ENCODE measurements around the gene HP1BP3.

The HP1BP3 gene

GRCh38 chr1:20706841-20707240 lies 80.3 kb downstream of the HP1BP3 start:
- Histone ChIP-seq H3K4me1 (ENCODE audit: control extremely low read depth in 1 of 4, control insufficient read depth in 4 of 4, insufficient read depth in 4 of 4, low read length in 3 of 4) (no peaks in the 10 kb centered on the region), H3K9me3 (ENCODE audit: control extremely low read depth in 1 of 5, control insufficient read depth in 4 of 5, insufficient read depth in 2 of 5, low read depth in 1 of 5, low read length in 4 of 5) (no peaks in the 10 kb centered on the region), H3K36me3 (ENCODE audit: control insufficient read depth in 4 of 4, insufficient read depth in 4 of 4, low read length in 3 of 4) (no peaks in the 10 kb centered on the region), H3K27ac (ENCODE audit: insufficient read depth in 1 of 2, low read depth in 1 of 2, low read length in 2 of 2, poor library complexity in 1 of 2, severe bottlenecking in 2 of 2) (no peak overlapping the region), H3K27me3 (replicated peaks in 2 of 5; ENCODE audit: control insufficient read depth in 4 of 5, insufficient read depth in 5 of 5, low read length in 4 of 5) (no peaks in the 10 kb centered on the region), H3K4me3 (ENCODE audit: control insufficient read depth in 1 of 7, extremely low read depth in 1 of 7, insufficient read depth in 4 of 7, low read depth in 2 of 7, low read length in 6 of 7) (no peak overlapping the region)
- CTCF ChIA-PET = interaction anchor here (0.7 to 1.4 kb wide), 4 partner anchors 14 to 477 kb away, joined by 3 to 5 read pairs (median 3); no protein-coding TSS in a partner anchor
- DNase-seq = no peak
- POLR2A ChIA-PET = no interaction called here
- 2% methylated on average over 3 of the region's 5 CpGs for WGBS (ENCODE audit: insufficient coverage)

GRCh38 chr1:20705203-20705755 lies 81.8 kb downstream of the HP1BP3 start:
- CTCF ChIA-PET = interaction anchor here (1.6 kb wide), 1 partner anchor 10 kb away, joined by 5 read pairs; no protein-coding TSS in a partner anchor
- Histone ChIP-seq H3K27ac (ENCODE audit: insufficient read depth in 1 of 2, low read depth in 1 of 2, low read length in 2 of 2, poor library complexity in 1 of 2, severe bottlenecking in 2 of 2) (no peak overlapping the region), H3K4me3 (ENCODE audit: control insufficient read depth in 1 of 7, extremely low read depth in 1 of 7, insufficient read depth in 4 of 7, low read depth in 2 of 7, low read length in 6 of 7) (no peak overlapping the region), H3K9me3 (ENCODE audit: control extremely low read depth in 1 of 5, control insufficient read depth in 4 of 5, insufficient read depth in 2 of 5, low read depth in 1 of 5, low read length in 4 of 5) (no peaks in the 10 kb centered on the region), H3K27me3 (replicated peaks in 2 of 5; ENCODE audit: control insufficient read depth in 4 of 5, insufficient read depth in 5 of 5, low read length in 4 of 5) (no peaks in the 10 kb centered on the region), H3K36me3 (ENCODE audit: control insufficient read depth in 4 of 4, insufficient read depth in 4 of 4, low read length in 3 of 4) (no peaks in the 10 kb centered on the region), H3K4me1 (ENCODE audit: control extremely low read depth in 1 of 4, control insufficient read depth in 4 of 4, insufficient read depth in 4 of 4, low read length in 3 of 4) (no peaks in the 10 kb centered on the region)
- no peak for DNase-seq
- POLR2A ChIA-PET = no interaction called here
- 86% methylated on average over 14 of the region's 15 CpGs for WGBS (ENCODE audit: insufficient coverage)

GRCh38 chr1:20704390-20705202 lies 82.5 kb downstream of the HP1BP3 start:
- 96% methylated on average over 38 of the region's 41 CpGs for WGBS (ENCODE audit: insufficient coverage)
- Histone ChIP-seq H3K9me3 (ENCODE audit: control extremely low read depth in 1 of 5, control insufficient read depth in 4 of 5, insufficient read depth in 2 of 5, low read depth in 1 of 5, low read length in 4 of 5) (no peaks in the 10 kb centered on the region), H3K4me3 (ENCODE audit: control insufficient read depth in 1 of 7, extremely low read depth in 1 of 7, insufficient read depth in 4 of 7, low read depth in 2 of 7, low read length in 6 of 7) (no peak overlapping the region), H3K36me3 (ENCODE audit: control insufficient read depth in 4 of 4, insufficient read depth in 4 of 4, low read length in 3 of 4) (no peaks in the 10 kb centered on the region), H3K27me3 (replicated peaks in 2 of 5; ENCODE audit: control insufficient read depth in 4 of 5, insufficient read depth in 5 of 5, low read length in 4 of 5) (no peaks in the 10 kb centered on the region), H3K4me1 (ENCODE audit: control extremely low read depth in 1 of 4, control insufficient read depth in 4 of 4, insufficient read depth in 4 of 4, low read length in 3 of 4) (no peaks in the 10 kb centered on the region), H3K27ac (ENCODE audit: insufficient read depth in 1 of 2, low read depth in 1 of 2, low read length in 2 of 2, poor library complexity in 1 of 2, severe bottlenecking in 2 of 2) (no peak overlapping the region)
- ChIA-PET POLR2A (no interaction called here), CTCF (interaction anchor here (1.0 to 1.6 kb wide), 2 partner anchors 10 to 11 kb away, joined by 3 to 5 read pairs; no protein-coding TSS in a partner anchor)
- no peak for DNase-seq

- H3K4me1 ChIP-seq (ENCODE audit: control extremely low read depth in 1 of 4, control insufficient read depth in 4 of 4, insufficient read depth in 4 of 4, low read length in 3 of 4) = no peaks in the 10 kb centered on the region
- CTCF ChIA-PET = no interaction called here
- WGBS (ENCODE audit: insufficient coverage) = 50% methylated on average over 2 of the region's 4 CpGs
Measured at GRCh38 chr1:20703124-20703756, 83.9 kb downstream of the HP1BP3 start.

GRCh38 chr1:20702416-20702815 lies 84.7 kb downstream of the HP1BP3 start:
- 100% methylated on average over 1 of the region's 1 CpG for WGBS (ENCODE audit: insufficient coverage)
- Histone ChIP-seq H3K36me3 (ENCODE audit: control insufficient read depth in 4 of 4, insufficient read depth in 4 of 4, low read length in 3 of 4) (no peaks in the 10 kb centered on the region), H3K4me1 (ENCODE audit: control extremely low read depth in 1 of 4, control insufficient read depth in 4 of 4, insufficient read depth in 4 of 4, low read length in 3 of 4) (no peaks in the 10 kb centered on the region), H3K4me3 (ENCODE audit: control insufficient read depth in 1 of 7, extremely low read depth in 1 of 7, insufficient read depth in 4 of 7, low read depth in 2 of 7, low read length in 6 of 7) (no peak overlapping the region), H3K27ac (ENCODE audit: insufficient read depth in 1 of 2, low read depth in 1 of 2, low read length in 2 of 2, poor library complexity in 1 of 2, severe bottlenecking in 2 of 2) (no peak overlapping the region), H3K9me3 (ENCODE audit: control extremely low read depth in 1 of 5, control insufficient read depth in 4 of 5, insufficient read depth in 2 of 5, low read depth in 1 of 5, low read length in 4 of 5) (no peaks in the 10 kb centered on the region), H3K27me3 (replicated peaks in 2 of 5; ENCODE audit: control insufficient read depth in 4 of 5, insufficient read depth in 5 of 5, low read length in 4 of 5) (no peaks in the 10 kb centered on the region)
- peak in 2 of 3 donors; percentile 21 to 28 for DNase-seq
- CTCF ChIA-PET = interaction anchor here (0.9 to 1.4 kb wide), 4 partner anchors 19 to 493 kb away, joined by 3 to 6 read pairs (median 3); no protein-coding TSS in a partner anchor
- POLR2A ChIA-PET = no interaction called here

More at GRCh38 chr1:20703124-20703756, 83.9 kb downstream of the HP1BP3 start:
- POLR2A ChIA-PET = no interaction called here
- no peak overlapping the region for H3K27ac ChIP-seq (ENCODE audit: insufficient read depth in 1 of 2, low read depth in 1 of 2, low read length in 2 of 2, poor library complexity in 1 of 2, severe bottlenecking in 2 of 2)
- no peak overlapping the region for H3K4me3 ChIP-seq (ENCODE audit: control insufficient read depth in 1 of 7, extremely low read depth in 1 of 7, insufficient read depth in 4 of 7, low read depth in 2 of 7, low read length in 6 of 7)
- no peaks in the 10 kb centered on the region for H3K9me3 ChIP-seq (ENCODE audit: control extremely low read depth in 1 of 5, control insufficient read depth in 4 of 5, insufficient read depth in 2 of 5, low read depth in 1 of 5, low read length in 4 of 5)
- no peaks in the 10 kb centered on the region for H3K36me3 ChIP-seq (ENCODE audit: control insufficient read depth in 4 of 4, insufficient read depth in 4 of 4, low read length in 3 of 4)
- H3K27me3 ChIP-seq (replicated peaks in 2 of 5; ENCODE audit: control insufficient read depth in 4 of 5, insufficient read depth in 5 of 5, low read length in 4 of 5) = no peaks in the 10 kb centered on the region
- no peak for DNase-seq

- no peak overlapping the region for H3K27ac ChIP-seq (ENCODE audit: insufficient read depth in 1 of 2, low read depth in 1 of 2, low read length in 2 of 2, poor library complexity in 1 of 2, severe bottlenecking in 2 of 2)
- no peak for DNase-seq
- ChIA-PET CTCF (interaction anchor here (0.9 to 1.4 kb wide), 4 partner anchors 19 to 494 kb away, joined by 3 to 6 read pairs (median 3); no protein-coding TSS in a partner anchor), POLR2A (no interaction called here)
- 92% methylated on average over 5 of the region's 5 CpGs for WGBS (ENCODE audit: insufficient coverage)
- no peak overlapping the region for H3K4me3 ChIP-seq (ENCODE audit: control insufficient read depth in 1 of 7, extremely low read depth in 1 of 7, insufficient read depth in 4 of 7, low read depth in 2 of 7, low read length in 6 of 7)
- no peaks in the 10 kb centered on the region for H3K27me3 ChIP-seq (replicated peaks in 2 of 5; ENCODE audit: control insufficient read depth in 4 of 5, insufficient read depth in 5 of 5, low read length in 4 of 5)
- no peaks in the 10 kb centered on the region for H3K9me3 ChIP-seq (ENCODE audit: control extremely low read depth in 1 of 5, control insufficient read depth in 4 of 5, insufficient read depth in 2 of 5, low read depth in 1 of 5, low read length in 4 of 5)
- H3K4me1 ChIP-seq (ENCODE audit: control extremely low read depth in 1 of 4, control insufficient read depth in 4 of 4, insufficient read depth in 4 of 4, low read length in 3 of 4) = peaks cover 0 to 3% (median 2%) of the 10 kb centered on the region in 4 experiments
- no peaks in the 10 kb centered on the region for H3K36me3 ChIP-seq (ENCODE audit: control insufficient read depth in 4 of 4, insufficient read depth in 4 of 4, low read length in 3 of 4)
Measured at GRCh38 chr1:20701847-20702246, 85.3 kb downstream of the HP1BP3 start.

Data from common myeloid progenitor, CD34-positive (primary cell).